Spinal cord (tissue), 10 donors: ENCODE results near the gene PRSS3. TPM values are rescaled to one million over a fixed set of nuclear protein-coding genes. Genes with fewer than 3 reads are reported as not detected.

Source experiments
- DNase-seq, 6 donors: peaks; one replicate each; pipeline versions ENCODE4 v3.0.0 to v3.0.0-alpha.2; 2013 to 2015; ENCODE audit warnings: low spot score in 6 of 6, low read depth in 4 of 6
- H3K27ac ChIP-seq: one replicate; pipeline ENCODE4 v1.5.1; 2013; ENCODE audit warnings: low read depth, low read length, control low read depth
- H3K27me3 ChIP-seq: one replicate; pipeline ENCODE4 v1.6.1; 2013; ENCODE audit warnings: low read length; ENCODE audit not compliant: control insufficient read depth, insufficient read depth
- H3K36me3 ChIP-seq: one replicate; pipeline ENCODE4 v1.6.1; 2013; ENCODE audit warnings: low read length; ENCODE audit not compliant: control insufficient read depth, insufficient read depth
- H3K4me1 ChIP-seq: one replicate; pipeline ENCODE4 v1.6.1; 2013; ENCODE audit warnings: low read length; ENCODE audit not compliant: control insufficient read depth, insufficient read depth
- H3K4me3 ChIP-seq: one replicate; pipeline ENCODE4 v1.5.1; 2013; ENCODE audit warnings: low read depth, low read length, control low read depth
- H3K9me3 ChIP-seq: one replicate; pipeline ENCODE4 v1.6.1; 2013; ENCODE audit warnings: low read length; ENCODE audit not compliant: control insufficient read depth, insufficient read depth
- WGBS: methylation state at CpG from one replicate; pipeline ENCODE4 v1.1.5; 2013; ENCODE audit warnings: missing lambda C conversion rate; ENCODE audit not compliant: insufficient coverage; 5-methylcytosine and 5-hydroxymethylcytosine counted together
- polyA plus RNA-seq, 2 donors: library from polyadenylated mRNA; unstranded; fragments of 120-200 nt; gene quantifications; one replicate each; pipeline ENCODE4 v1.2.1, GENCODE V29; 2013; ENCODE audit not compliant: insufficient read length in 2 of 2
- total RNA-seq, 2 donors: library from RNA; depleted of rRNA in 1 of 2; stranded (reverse); fragments of 120-200 nt in 1 of 2; fragments of >200 nt in 1 of 2; gene quantifications; one replicate each; pipeline versions ENCODE4 v1.2.3 to v1.2.4, GENCODE V29; 2013 to 2014
- donor health status: healthy.

PRSS3 gene
- total and polyA plus RNA-seq, 4 donors: 3.0 to 20.1 (median 14.1) TPM

DNA sequence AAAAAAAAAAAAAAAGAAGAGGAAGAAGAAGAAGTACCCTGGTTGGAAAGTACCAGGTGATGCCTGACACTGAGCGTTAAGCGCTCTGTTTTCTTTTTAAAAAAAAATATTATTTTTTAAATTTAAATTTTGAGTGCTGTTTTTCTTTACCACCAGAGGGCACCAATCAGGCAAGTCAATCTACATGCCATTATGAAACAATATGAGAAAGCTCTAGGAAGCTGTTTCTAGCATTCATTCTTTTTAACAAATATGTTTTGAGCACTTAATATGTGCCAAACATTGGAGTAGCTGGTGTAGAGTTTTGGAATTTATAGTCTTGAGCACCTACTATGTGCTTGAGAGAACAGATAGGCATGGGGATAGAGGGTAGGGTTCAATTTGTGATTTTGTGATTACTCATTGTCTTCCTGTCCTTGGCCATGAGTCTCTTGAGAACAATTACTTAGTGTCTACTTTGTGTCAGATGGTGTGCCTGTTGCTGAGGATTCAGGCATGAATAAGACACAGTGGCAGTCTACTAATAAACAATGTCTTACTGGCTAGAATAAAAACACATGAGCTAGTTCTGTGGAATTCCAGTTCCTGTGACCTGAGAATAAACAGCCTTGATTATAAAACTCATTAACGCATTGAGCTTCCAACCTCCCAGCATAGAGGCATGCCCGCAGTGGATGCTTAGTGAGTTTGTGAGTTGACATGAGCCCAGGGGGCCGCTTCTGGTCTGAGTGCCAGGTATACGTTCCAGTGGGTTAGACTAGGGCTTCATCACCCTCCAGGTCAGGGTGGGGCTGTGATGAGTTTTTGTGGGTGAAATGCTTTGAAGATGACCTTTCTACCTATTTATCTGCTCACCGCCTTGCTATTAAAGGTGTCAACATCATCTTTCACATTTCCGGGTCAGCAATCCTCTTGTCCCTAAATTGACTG lies 18.6 kb downstream of the PRSS3 start:
- Histone ChIP-seq H3K4me1 (peaks cover 9% of the 10 kb centered on the region), H3K36me3 (no peaks in the 10 kb centered on the region), H3K27ac (peak overlapping the region; percentile 58), H3K4me3 (no peak overlapping the region), H3K27me3 (no peaks in the 10 kb centered on the region), H3K9me3 (no peaks in the 10 kb centered on the region)
- WGBS: no CpG with 5 or more reads among the region's 8 CpGs
- peak in 2 of 6 donors; percentile 62 to 82 for DNase-seq

DNA sequence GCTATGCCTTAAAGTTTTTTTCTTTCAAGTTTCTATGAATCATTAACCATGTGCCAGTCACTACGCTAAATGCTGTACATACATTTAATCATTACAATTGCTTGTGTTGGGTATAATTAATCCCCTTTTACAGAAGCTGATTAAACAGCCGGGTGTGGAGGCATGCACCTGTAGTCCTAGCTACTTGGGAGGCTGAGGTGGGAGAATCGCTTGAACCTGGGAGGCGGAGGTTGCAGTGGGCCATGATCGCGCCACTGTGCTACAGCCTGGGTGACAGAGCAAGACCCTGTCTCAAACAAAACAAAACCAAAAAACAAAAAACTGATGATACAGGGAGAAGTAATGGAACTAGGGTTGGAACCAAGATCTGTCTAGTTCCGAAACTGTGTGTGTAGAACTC lies 20.4 kb downstream of the PRSS3 start:
- no peaks in the 10 kb centered on the region for H3K27me3 ChIP-seq
- peaks cover 15% of the 10 kb centered on the region for H3K4me1 ChIP-seq
- peak overlapping the region; percentile 98 for H3K27ac ChIP-seq
- DNase-seq: no peak
- H3K36me3 ChIP-seq: no peaks in the 10 kb centered on the region
- no CpG with 5 or more reads among the region's 7 CpGs for WGBS
- H3K9me3 ChIP-seq: no peaks in the 10 kb centered on the region
- no peak overlapping the region for H3K4me3 ChIP-seq

DNA sequence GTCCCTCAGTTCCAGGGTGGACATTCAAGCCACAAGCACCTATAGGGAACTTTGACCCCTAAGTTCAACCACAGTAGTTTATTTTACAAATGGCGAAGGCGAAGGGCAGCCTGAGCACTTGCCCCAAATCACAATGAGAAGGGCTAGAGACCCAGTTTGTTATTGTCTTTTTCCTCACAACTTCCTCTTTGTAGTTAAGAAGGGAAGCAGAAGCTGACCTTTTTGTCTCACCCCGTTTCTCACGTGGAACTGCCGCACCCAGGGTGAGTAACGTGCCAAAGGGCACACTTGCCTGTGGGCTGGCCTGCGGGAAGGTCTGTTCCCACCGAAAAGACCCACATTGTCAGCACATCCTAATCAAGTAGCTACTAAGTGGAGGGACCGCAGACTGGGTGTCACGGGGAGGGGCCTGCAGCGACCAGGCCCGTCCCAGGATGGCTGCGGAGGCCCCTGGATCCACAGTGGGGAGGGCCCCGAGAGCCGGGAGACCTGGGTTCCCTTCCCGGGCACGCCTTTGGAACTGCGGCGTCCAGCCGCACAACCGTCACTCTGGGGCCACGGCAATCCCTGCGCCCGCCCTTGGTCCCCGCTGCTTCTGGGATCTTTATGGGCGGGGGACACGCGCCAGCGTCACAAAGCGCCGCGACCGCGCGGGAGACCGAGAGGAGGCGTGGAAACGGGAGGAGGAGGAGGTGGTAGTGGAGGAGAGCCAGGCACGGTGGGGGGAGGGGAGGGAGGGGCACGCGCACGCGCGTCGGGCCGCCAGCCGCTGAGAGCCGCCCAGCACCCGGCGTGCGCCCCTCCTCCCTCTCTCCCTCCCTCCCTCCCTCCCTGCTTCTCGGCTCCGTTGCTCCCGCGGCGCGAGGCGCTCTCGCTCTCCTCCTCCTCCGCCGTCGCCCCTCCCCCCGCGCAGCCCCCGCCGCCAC lies 21.2 kb downstream of the PRSS3 start, which contains the start of gene UBE2R2:
TSS of gene UBE2R2 (plus strand) at position 834 of the 926 bp plus-strand sequence. CDS start 598 bp downstream, outside the sequence.
- peak within 1 kb of the TSS; percentile 92 for H3K4me3 ChIP-seq
- no peaks in the 10 kb centered on the region for H3K27me3 ChIP-seq
- under 1% methylated on average over 38 of the region's 66 CpGs for WGBS
- H3K27ac ChIP-seq: peak within 1 kb of the TSS; percentile 98
- peak; percentile 78 to 98 (median 87) for DNase-seq
- no peaks in the 10 kb centered on the region for H3K9me3 ChIP-seq
- peaks cover 18% of the 10 kb centered on the region for H3K4me1 ChIP-seq
- H3K36me3 ChIP-seq: no peaks in the 10 kb centered on the region

DNA sequence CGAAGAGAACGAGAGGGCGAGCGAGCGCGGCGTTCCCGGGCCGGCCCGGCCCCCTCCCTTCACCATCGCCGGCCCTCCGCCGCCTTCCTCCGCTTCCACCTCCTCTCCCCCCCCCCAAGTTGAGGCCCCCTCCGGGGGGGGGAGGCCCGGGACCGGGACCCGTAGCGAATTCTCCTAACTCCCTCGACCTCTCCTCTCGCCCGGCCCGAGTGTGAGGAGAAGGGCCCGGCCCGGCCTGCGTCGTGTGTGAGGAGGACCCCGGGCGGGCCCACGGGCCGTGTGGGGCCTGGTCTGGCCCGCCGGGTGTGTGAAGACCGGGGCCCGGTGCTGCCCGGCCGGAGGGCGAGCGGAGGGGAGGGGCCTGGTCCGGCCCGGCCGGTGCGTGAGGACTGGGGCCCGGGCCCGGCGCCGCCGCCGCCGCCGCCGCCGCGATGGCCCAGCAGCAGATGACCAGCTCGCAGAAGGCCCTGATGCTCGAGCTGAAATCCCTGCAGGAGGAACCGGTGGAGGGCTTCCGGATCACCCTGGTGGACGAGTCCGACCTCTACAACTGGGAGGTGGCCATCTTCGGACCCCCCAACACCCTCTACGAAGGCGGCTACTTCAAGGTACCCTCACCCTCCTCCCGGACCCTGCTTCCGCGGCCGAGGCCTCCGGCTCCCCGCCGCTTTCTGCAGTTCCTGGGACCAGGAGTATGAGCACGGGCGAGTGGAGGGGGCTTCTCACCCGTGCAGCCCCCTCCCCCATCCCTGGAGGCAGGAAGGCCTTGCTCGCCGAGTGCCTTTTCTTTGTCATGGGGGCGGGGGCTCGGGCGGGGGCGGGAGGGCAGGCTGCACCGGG lies 22.2 kb downstream of the PRSS3 start:
- DNase-seq: peak in 4 of 6 donors; percentile 38 to 83 (median 66)
- peak overlapping the region; percentile 96 for H3K27ac ChIP-seq
- H3K4me3 ChIP-seq: peak overlapping the region; percentile 80
- H3K4me1 ChIP-seq: peaks cover 18% of the 10 kb centered on the region
- WGBS: under 1% methylated on average over 36 of the region's 81 CpGs
- no peaks in the 10 kb centered on the region for H3K36me3 ChIP-seq
- no peaks in the 10 kb centered on the region for H3K9me3 ChIP-seq
- H3K27me3 ChIP-seq: no peaks in the 10 kb centered on the region

DNA sequence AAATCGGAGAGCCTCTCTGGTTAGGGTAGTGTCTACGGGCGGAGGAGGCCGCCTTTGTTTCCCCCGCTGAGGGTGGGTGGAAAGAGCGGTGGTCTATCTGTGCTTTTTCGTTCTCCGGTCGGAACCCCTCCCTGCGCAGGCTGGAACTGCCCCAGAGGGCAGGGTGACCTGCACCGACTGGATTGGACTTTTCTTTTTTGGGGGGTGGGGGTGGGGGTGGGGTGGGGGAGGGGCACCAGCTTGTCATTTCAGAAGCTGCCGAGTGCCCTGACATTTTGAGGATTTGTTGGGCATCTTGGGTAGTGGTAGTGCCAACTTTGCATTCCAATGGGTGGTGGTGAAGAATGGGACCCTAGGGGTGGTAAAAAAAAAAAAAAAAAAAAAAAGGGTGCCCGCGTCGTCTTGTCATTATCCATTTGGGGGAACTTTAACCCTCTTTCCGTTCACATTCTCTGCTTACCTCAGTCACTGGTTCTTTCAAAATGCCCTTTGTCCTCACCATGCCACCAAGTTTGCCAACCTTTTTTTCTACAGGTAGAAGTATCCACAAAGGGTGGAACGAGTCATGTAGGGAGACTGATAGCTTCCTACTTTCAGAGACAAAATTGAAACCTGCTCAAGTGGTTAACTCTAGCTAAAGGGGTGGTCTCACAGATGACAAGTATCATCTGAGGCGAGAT lies 22.9 kb downstream of the PRSS3 start:
- H3K36me3 ChIP-seq: no peaks in the 10 kb centered on the region
- peak overlapping the region; percentile 96 for H3K27ac ChIP-seq
- no peaks in the 10 kb centered on the region for H3K27me3 ChIP-seq
- H3K4me3 ChIP-seq: peak overlapping the region; percentile 80
- H3K4me1 ChIP-seq: peaks cover 17% of the 10 kb centered on the region
- peak in 3 of 6 donors; percentile 9 to 58 (median 43) for DNase-seq
- 0% methylated on average over 7 of the region's 18 CpGs for WGBS
- no peaks in the 10 kb centered on the region for H3K9me3 ChIP-seq

DNA sequence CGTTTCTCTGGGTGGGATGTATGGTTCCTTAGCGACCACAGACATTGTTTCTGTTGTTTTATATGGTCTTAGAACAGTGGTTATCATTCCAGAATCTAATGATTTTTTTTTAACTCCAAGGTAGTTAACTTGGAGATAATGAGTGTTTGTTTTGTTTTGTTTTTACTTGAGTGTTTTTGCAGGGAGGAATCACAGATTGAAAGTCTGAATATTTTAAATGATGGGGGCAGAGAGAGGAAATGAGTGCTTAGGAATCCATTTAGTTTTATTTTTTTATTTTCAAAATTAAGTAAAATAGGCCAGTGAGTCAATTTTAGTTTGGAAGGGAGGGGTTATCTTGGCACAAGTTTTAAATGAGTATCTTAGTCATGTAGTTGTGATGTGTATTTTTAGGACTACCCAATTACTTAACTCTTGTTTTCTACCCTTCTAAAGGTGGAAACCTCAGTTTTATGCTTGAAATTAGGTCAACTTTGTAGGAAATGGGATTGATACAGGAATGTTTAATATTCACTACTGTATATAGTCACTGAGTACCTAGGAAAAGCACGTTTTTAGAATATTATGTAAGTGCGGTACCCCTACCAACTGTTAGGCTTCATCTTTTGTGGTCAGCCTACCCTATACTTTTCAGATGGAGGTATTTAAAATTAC lies 23.6 kb downstream of the PRSS3 start:
- Histone ChIP-seq H3K27me3 (no peaks in the 10 kb centered on the region), H3K9me3 (no peaks in the 10 kb centered on the region), H3K36me3 (no peaks in the 10 kb centered on the region), H3K27ac (peak overlapping the region; percentile 96), H3K4me3 (peak overlapping the region; percentile 80), H3K4me1 (peaks cover 14% of the 10 kb centered on the region)
- whole genome bisulfite sequencing: 0% methylated on average over 1 of the region's 4 CpGs
- DNase-seq: no peak

DNA sequence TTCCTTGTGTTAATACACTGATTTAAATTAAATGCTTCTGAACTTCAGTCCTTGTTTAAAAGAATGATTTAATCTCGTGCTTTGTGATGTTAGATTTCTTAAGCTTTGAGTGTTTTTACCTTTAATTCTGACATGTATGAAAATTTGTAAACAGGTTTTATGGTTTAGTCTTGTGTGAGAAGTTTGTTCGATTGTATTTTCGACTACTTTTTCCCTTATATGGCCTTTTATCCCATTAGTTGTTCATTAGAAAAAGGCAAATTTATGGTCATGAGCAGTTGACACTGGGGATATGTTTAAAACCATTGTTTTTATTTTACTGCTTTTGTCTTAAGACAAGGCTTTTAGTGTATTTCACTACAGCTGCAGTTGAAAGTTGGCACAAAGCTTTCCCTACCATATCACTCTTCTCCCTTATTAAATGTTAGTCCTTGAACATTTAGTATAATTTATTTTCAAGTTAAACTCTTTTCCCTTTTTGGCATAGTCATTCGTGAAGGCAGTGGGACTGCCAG lies 24.9 kb downstream of the PRSS3 start:
- peaks cover 14% of the 10 kb centered on the region for H3K4me1 ChIP-seq
- H3K4me3 ChIP-seq: no peak overlapping the region
- WGBS: no CpG with 5 or more reads among the region's 4 CpGs
- H3K36me3 ChIP-seq: peaks cover 5% of the 10 kb centered on the region
- no peak for DNase-seq
- H3K27ac ChIP-seq: no peak overlapping the region
- H3K9me3 ChIP-seq: no peaks in the 10 kb centered on the region
- H3K27me3 ChIP-seq: no peaks in the 10 kb centered on the region

DNA sequence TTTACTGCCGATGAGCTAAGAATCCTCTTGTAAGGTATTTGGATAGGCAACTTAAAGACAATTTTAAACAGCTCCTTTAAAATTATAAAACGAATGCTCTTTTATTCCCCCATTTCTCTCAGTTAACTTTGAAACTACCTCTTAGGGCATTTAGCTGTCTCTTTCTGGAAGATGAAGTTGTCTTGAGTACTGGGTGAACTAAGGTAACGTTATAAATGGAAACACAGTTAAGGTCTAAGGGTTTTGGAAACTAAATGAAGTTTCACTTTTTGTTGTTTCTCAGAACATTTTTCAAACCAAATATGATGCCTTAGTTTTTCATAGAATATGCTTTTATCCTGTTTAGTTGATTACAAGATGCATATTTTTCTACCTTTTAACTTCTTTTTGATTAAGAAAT lies 28.4 kb downstream of the PRSS3 start:
- Histone ChIP-seq H3K27ac (no peak overlapping the region), H3K9me3 (no peaks in the 10 kb centered on the region), H3K4me3 (no peak overlapping the region), H3K36me3 (peaks cover 12% of the 10 kb centered on the region), H3K27me3 (no peaks in the 10 kb centered on the region), H3K4me1 (peaks cover 8% of the 10 kb centered on the region)
- no peak for DNase-seq
- no CpG with 5 or more reads among the region's 3 CpGs for WGBS
